NCI-H226 (cell line): ENCODE measurements around the gene NID1.
A peak's percentile ranks its signal among the peaks of the same experiment; 100 is the strongest.
"Not testable (repeated sequence)": the region's sequence is repeated elsewhere in the genome, so short reads cannot be mapped to it uniquely, and the experiment has no call there.

Source experiments
- DNase-seq: peaks from one replicate; pipeline ENCODE4 v3.0.0-alpha.2; 2015

Gene NID1

GRCh38 chr1:236064674-236065508 is at the start of gene NID1:
Gene NID1, minus strand, starts transcription at chr1:236065090. Its CDS starts 11 bp downstream, at chr1:236065079.
- peak; percentile 3 for DNase-seq

GRCh38 chr1:236114076-236114747 is 49.3 kb upstream of the NID1 start:
- DNase-seq, result no peak

- DNase-seq, result no peak
Measured at GRCh38 chr1:236113324-236114032, 48.6 kb upstream of the NID1 start.

GRCh38 chr1:236112332-236112627 is 47.4 kb upstream of the NID1 start:
- DNase-seq, result no peak

- no peak for DNase-seq
Measured at GRCh38 chr1:236111527-236112331, 46.8 kb upstream of the NID1 start.

- no peak for DNase-seq
Measured at GRCh38 chr1:236110137-236110536, 45.2 kb upstream of the NID1 start.

GRCh38 chr1:236108027-236108648 is 43.2 kb upstream of the NID1 start:
- no peak for DNase-seq

GRCh38 chr1:236107121-236107907 is 42.4 kb upstream of the NID1 start:
- DNase-seq, result no peak

- no peak for DNase-seq
Measured at GRCh38 chr1:236103646-236104218, 38.8 kb upstream of the NID1 start.

- no peak for DNase-seq
Measured at GRCh38 chr1:236103059-236103458, 38.2 kb upstream of the NID1 start.

- no peak for DNase-seq
Measured at GRCh38 chr1:236102611-236103010, 37.7 kb upstream of the NID1 start.

GRCh38 chr1:236101233-236102200 is 36.6 kb upstream of the NID1 start:
- no peak for DNase-seq

GRCh38 chr1:236100799-236101198 is 35.9 kb upstream of the NID1 start:
- DNase-seq, result no peak

- DNase-seq, result no peak
Measured at GRCh38 chr1:236099355-236099974, 34.6 kb upstream of the NID1 start.

GRCh38 chr1:236098267-236098666 is 33.4 kb upstream of the NID1 start:
- no peak for DNase-seq

GRCh38 chr1:236096660-236097482 is 32.0 kb upstream of the NID1 start:
- not testable (repeated sequence) for DNase-seq

GRCh38 chr1:236095705-236096520 is 31.0 kb upstream of the NID1 start:
- DNase-seq, result no peak

GRCh38 chr1:236092899-236093298 is 28.0 kb upstream of the NID1 start:
- no peak for DNase-seq
